ENCODE results near the gene ADPRS.

ADPRS gene

GRCh38 chr1:36088577-36089392 lies at the start of gene ADPRS:
ADPRS (plus strand) TSS chr1:36088892; CDS start chr1:36088905, 13 bp downstream.
- peak; percentile 92 for DNase-seq

GRCh38 chr1:36040238-36040637 lies 48.5 kb upstream of the ADPRS start:
- DNase-seq, result no peak

GRCh38 chr1:36051821-36052220 lies 36.9 kb upstream of the ADPRS start:
- no peak for DNase-seq

GRCh38 chr1:36053978-36054377 lies 34.7 kb upstream of the ADPRS start:
- DNase-seq, result no peak

GRCh38 chr1:36055706-36056105 lies 33.0 kb upstream of the ADPRS start:
- no peak for DNase-seq

- DNase-seq, result no peak
Measured at GRCh38 chr1:36062315-36062714, 26.4 kb upstream of the ADPRS start.

- DNase-seq, result no peak
Measured at GRCh38 chr1:36067871-36068270, 20.8 kb upstream of the ADPRS start.

GRCh38 chr1:36068866-36069265 lies 19.8 kb upstream of the ADPRS start:
- DNase-seq, result no peak

GRCh38 chr1:36070349-36070748 lies 18.3 kb upstream of the ADPRS start:
- DNase-seq, result no peak

- DNase-seq, result no peak
Measured at GRCh38 chr1:36076979-36077573, 11.6 kb upstream of the ADPRS start.

GRCh38 chr1:36080236-36080635 lies 8.5 kb upstream of the ADPRS start:
- no peak for DNase-seq

- DNase-seq, result no peak
Measured at GRCh38 chr1:36080801-36081200, 7.9 kb upstream of the ADPRS start.

GRCh38 chr1:36081926-36082485 lies 6.7 kb upstream of the ADPRS start:
- DNase-seq, result no peak

- no peak for DNase-seq
Measured at GRCh38 chr1:36083219-36083618, 5.5 kb upstream of the ADPRS start.

- no peak for DNase-seq
Measured at GRCh38 chr1:36083635-36084496, 4.8 kb upstream of the ADPRS start, which contains the start of gene TEKT2. TEKT2 (plus strand) TSS chr1:36084094; CDS start chr1:36084922, 828 bp downstream.

GRCh38 chr1:36084497-36085115 lies 4.1 kb upstream of the ADPRS start:
- no peak for DNase-seq

- DNase-seq, result no peak
Measured at GRCh38 chr1:36085126-36085525, 3.6 kb upstream of the ADPRS start.

- DNase-seq, result no peak
Measured at GRCh38 chr1:36085686-36086526, 2.8 kb upstream of the ADPRS start.

- DNase-seq, result no peak
Measured at GRCh38 chr1:36086529-36087232, 2.0 kb upstream of the ADPRS start.

GRCh38 chr1:36087233-36088123 lies 1.2 kb upstream of the ADPRS start:
- no peak for DNase-seq

Measured in stimulated activated CD4-positive, alpha-beta T cell treated with anti-CD3 and anti-CD28 coated beads, Interleukin-4, amount 100 ng/mL, for 24 hours (primary cell).